Stimulated activated CD4-positive, alpha-beta T cell treated with anti-CD3 and anti-CD28 coated beads, Interleukin-12 subunit alpha, Interleukin-12 subunit beta, amount 100 ng/mL, for 24 hours (primary cell): ENCODE data around the gene PRPF6.

ENCODE experiments used
- DNase-seq, 2 experiments: peaks; one replicate each; pipeline ENCODE4 v3.0.0-alpha.2; 2020; ENCODE audit warnings: low read depth in 2 of 2

The PRPF6 gene

GRCh38 chr20:64064145-64064698 is 83.3 kb downstream of the PRPF6 start:
- DNase-seq, result no peak

GRCh38 chr20:64065062-64065973 is 84.4 kb downstream of the PRPF6 start:
- DNase-seq, result no peak

- peak in 1 of 2 experiments; percentile 49 for DNase-seq
Observed at GRCh38 chr20:64065974-64066343, 85.0 kb downstream of the PRPF6 start.

GRCh38 chr20:64067005-64067632 is 86.2 kb downstream of the PRPF6 start:
- no peak for DNase-seq

GRCh38 chr20:64067733-64068307 is 86.9 kb downstream of the PRPF6 start:
- DNase-seq, result no peak

GRCh38 chr20:64068386-64069208 is 87.7 kb downstream of the PRPF6 start:
- DNase-seq, result no peak

- DNase-seq, result no peak
Observed at GRCh38 chr20:64069209-64069613, 88.3 kb downstream of the PRPF6 start.

GRCh38 chr20:64069614-64070243 is 88.8 kb downstream of the PRPF6 start:
- peak in 1 of 2 experiments; percentile 21 for DNase-seq

- DNase-seq, result no peak
Observed at GRCh38 chr20:64070244-64070993, 89.5 kb downstream of the PRPF6 start.

- DNase-seq, result no peak
Observed at GRCh38 chr20:64071341-64072332, 90.7 kb downstream of the PRPF6 start.

GRCh38 chr20:64072498-64073063 is 91.6 kb downstream of the PRPF6 start:
- no peak for DNase-seq

- DNase-seq, result no peak
Observed at GRCh38 chr20:64073476-64074183, 92.7 kb downstream of the PRPF6 start.

- no peak for DNase-seq
Observed at GRCh38 chr20:64074184-64074789, 93.4 kb downstream of the PRPF6 start.

- no peak for DNase-seq
Observed at GRCh38 chr20:64074963-64075362, 94.0 kb downstream of the PRPF6 start.

GRCh38 chr20:64075556-64075955 is 94.6 kb downstream of the PRPF6 start:
- no peak for DNase-seq

- DNase-seq, result no peak
Observed at GRCh38 chr20:64076061-64076997, 95.4 kb downstream of the PRPF6 start.

- DNase-seq, result peak in 1 of 2 experiments; percentile 41
Observed at GRCh38 chr20:64077094-64077493, 96.2 kb downstream of the PRPF6 start.
